IMR-90 (cell line): Measurements from ENCODE around the gene SMARCC2. TPM values are rescaled to one million over a fixed set of nuclear protein-coding genes. Genes with fewer than 3 reads are reported as not detected.

Experiments
- ATAC-seq: fragments of 200-7000 bp; cut with Tn5 transposase; 2 replicates; pipeline ENCODE4 v1.9.1; 2020; ENCODE audit warnings: low read depth, mild to moderate bottlenecking, moderate library complexity
- BruUV-seq: library from RNA; stranded (reverse); fragments of 400-500 nt; replicated peaks from 2 replicates; lab custom pipeline; 2021; lab: Mats Ljungman, UMichigan
- CTCF ChIA-PET: fragments of 300-600 bp; formaldehyde crosslinking; extraction: SDS; loops from one replicate; lab custom pipeline; 2021; ENCODE audit warnings: antibody characterized with exemption; lab: Yijun Ruan, JAX
- POLR2A ChIA-PET: fragments of 300-600 bp; sonication (Branson Sonifier 250); formaldehyde crosslinking; loops from one replicate; lab custom pipeline; 2022; ENCODE audit warnings: antibody characterized with exemption; ENCODE audit not compliant: unreplicated experiment; lab: Charles Lee
- DNase-seq: peaks from one replicate; pipeline ENCODE4 v3.0.0; 2013
- H2AFZ ChIP-seq: replicated peaks from 2 replicates; pipeline ENCODE3; 2013; ENCODE audit warnings: low read length, mild to moderate bottlenecking; ENCODE audit not compliant: poor library complexity
- H2AK5ac ChIP-seq: 2 replicates; pipeline ENCODE4 v1.6.1; 2013; ENCODE audit warnings: low read depth, low read length, inconsistent platforms
- H2AK9ac ChIP-seq: replicated peaks from 2 replicates; pipeline ENCODE3; 2013; ENCODE audit warnings: mild to moderate bottlenecking, low read depth, low read length, moderate library complexity; ENCODE audit not compliant: poor library complexity
- H2BK120ac ChIP-seq: 2 replicates; pipeline ENCODE4 v1.6.1; 2013; ENCODE audit warnings: low read depth, low read length, inconsistent platforms
- H2BK15ac ChIP-seq: 3 replicates; pipeline ENCODE4 v1.6.1; 2013; ENCODE audit warnings: low read depth, low read length, inconsistent platforms
- H2BK20ac ChIP-seq: 2 replicates; pipeline ENCODE4 v1.6.1; 2013; ENCODE audit warnings: low read depth, mild to moderate bottlenecking, inconsistent platforms, low read length, moderate library complexity
- H2BK5ac ChIP-seq: 2 replicates; pipeline ENCODE4 v1.6.1; 2013; ENCODE audit warnings: mild to moderate bottlenecking, low read depth, low read length, inconsistent platforms; ENCODE audit not compliant: poor library complexity, severe bottlenecking
- H3K14ac ChIP-seq: replicated peaks from 2 replicates; pipeline ENCODE4 v1.6.1; 2013; ENCODE audit warnings: low read depth, low read length, inconsistent platforms
- H3K18ac ChIP-seq: 2 replicates; pipeline ENCODE4 v1.6.1; 2013; ENCODE audit warnings: low read depth, low read length, control low read depth
- H3K23ac ChIP-seq: 2 replicates; pipeline ENCODE4 v1.6.1; 2013; ENCODE audit warnings: low read depth, low read length, inconsistent platforms
- H3K27ac ChIP-seq: 2 replicates; pipeline ENCODE4 v1.5.1; 2013; ENCODE audit warnings: mild to moderate bottlenecking, control low read depth, low read length; ENCODE audit not compliant: insufficient read depth
- H3K27me3 ChIP-seq: 2 replicates; pipeline ENCODE4 v1.6.1; 2013; ENCODE audit warnings: low read length; ENCODE audit not compliant: control insufficient read depth, insufficient read depth
- H3K36me3 ChIP-seq: 2 replicates; pipeline ENCODE4 v1.6.1; 2013; ENCODE audit warnings: low read length, mixed read lengths; ENCODE audit not compliant: control insufficient read depth, insufficient read depth
- H3K4ac ChIP-seq: 2 replicates; pipeline ENCODE4 v1.6.1; 2013; ENCODE audit warnings: low read depth, low read length, inconsistent platforms
- H3K4me1 ChIP-seq: 2 replicates; pipeline ENCODE4 v1.6.1; 2013; ENCODE audit warnings: low read length, mixed read lengths; ENCODE audit not compliant: control insufficient read depth, insufficient read depth
- H3K4me2 ChIP-seq: 2 replicates; pipeline ENCODE4 v1.6.1; 2013; ENCODE audit warnings: low read depth, mild to moderate bottlenecking, control low read depth, low read length, moderate library complexity
- H3K4me3 ChIP-seq: 2 replicates; pipeline ENCODE4 v1.5.1; 2013; ENCODE audit warnings: low read depth, mild to moderate bottlenecking, control low read depth, low read length, moderate library complexity; ENCODE audit not compliant: insufficient read depth
- H3K56ac ChIP-seq: 2 replicates; pipeline ENCODE4 v1.6.1; 2013; ENCODE audit warnings: low read length, inconsistent platforms; ENCODE audit not compliant: insufficient read depth; ENCODE audit errors: extremely low read depth
- H3K79me1 ChIP-seq, 2 experiments: 2 replicates each; pipeline ENCODE4 v1.6.1; 2013; ENCODE audit warnings: low read length in 2 of 2, inconsistent platforms in 1 of 2, low read depth in 1 of 2
- H3K9ac ChIP-seq: 2 replicates; pipeline ENCODE4 v1.6.1; 2013; ENCODE audit warnings: low read depth, low read length, control low read depth
- H3K9me1 ChIP-seq: 2 replicates; pipeline ENCODE4 v1.6.1; 2013; ENCODE audit warnings: low read length, inconsistent platforms; ENCODE audit not compliant: insufficient read depth
- H3K9me3 ChIP-seq: 2 replicates; pipeline ENCODE4 v1.6.1; 2013; ENCODE audit warnings: low read length; ENCODE audit not compliant: control insufficient read depth, insufficient read depth
- H4K20me1 ChIP-seq: 2 replicates; pipeline ENCODE4 v1.6.1; 2013; ENCODE audit warnings: low read length, inconsistent platforms; ENCODE audit not compliant: insufficient read depth
- H4K5ac ChIP-seq: 2 replicates; pipeline ENCODE4 v1.6.1; 2013; ENCODE audit warnings: mild to moderate bottlenecking, low read depth, low read length, control low read depth
- H4K8ac ChIP-seq, 2 experiments: 2 replicates each; pipeline ENCODE4 v1.6.1; 2013; ENCODE audit warnings: low read depth in 2 of 2, low read length in 2 of 2, control low read depth in 1 of 2, inconsistent platforms in 1 of 2
- H4K91ac ChIP-seq: 2 replicates; pipeline ENCODE4 v1.6.1; 2013; ENCODE audit warnings: low read depth, low read length, inconsistent platforms; ENCODE audit not compliant: insufficient read depth
- CHD1 ChIP-seq: IDR thresholded peaks from 2 replicates; pipeline ENCODE4 v1.6.1; 2012; ENCODE audit warnings: low read depth, low read length, improper control_type of control experiment
- FOS ChIP-seq: fragments of 150-350 bp; IDR thresholded peaks from 2 replicates; pipeline ENCODE4 v1.6.1; 2016; ENCODE audit warnings: low read depth, low read length
- WGBS, 2 experiments: methylation state at CpG; one replicate each; pipeline versions ENCODE4 v1.1.5 to v1.1.7; 2013; ENCODE audit warnings: missing lambda C conversion rate in 2 of 2; ENCODE audit not compliant: insufficient read length in 1 of 2; ENCODE audit errors: extremely low coverage in 2 of 2; 5-methylcytosine and 5-hydroxymethylcytosine counted together
- dilution Hi-C: fragments of 300-500 bp; cut with HindIII; formaldehyde crosslinking; loops from one replicate; pipeline ENCODE4 v1.14.3; 2018; ENCODE audit warnings: low sequenced_read_pairs; ENCODE audit not compliant: unreplicated experiment
- in situ Hi-C: fragments of 300-500 bp; cut with MboI; formaldehyde crosslinking; loops from 3 replicates; pipeline ENCODE4 v1.14.3; 2019; ENCODE audit warnings: low sequenced_read_pairs, inconsistent platforms, mixed read lengths
- intact Hi-C: fragments of 100-400 bp; cut with micrococcal nuclease; formaldehyde crosslinking; loops from 2 replicates; pipeline ENCODE4 v1.10.0; 2022
- polyA plus RNA-seq, 3 experiments: library from polyadenylated mRNA; depleted of rRNA; stranded (reverse); fragments of >200 nt; gene quantifications; 2 replicates each; pipeline ENCODE4 v1.2.3, GENCODE V29; 2012; ENCODE audit warnings: low replicate concordance in 1 of 3
- total RNA-seq: library from RNA; depleted of rRNA; stranded (reverse); fragments of >200 nt; gene quantifications from 2 replicates; pipeline ENCODE4 v1.2.3, GENCODE V29; 2012

The SMARCC2 gene
- total and polyA plus RNA-seq, 2 of the 4 experiments (the other 2 are of a cell fraction): 42.3 to 43.8 TPM

DNA sequence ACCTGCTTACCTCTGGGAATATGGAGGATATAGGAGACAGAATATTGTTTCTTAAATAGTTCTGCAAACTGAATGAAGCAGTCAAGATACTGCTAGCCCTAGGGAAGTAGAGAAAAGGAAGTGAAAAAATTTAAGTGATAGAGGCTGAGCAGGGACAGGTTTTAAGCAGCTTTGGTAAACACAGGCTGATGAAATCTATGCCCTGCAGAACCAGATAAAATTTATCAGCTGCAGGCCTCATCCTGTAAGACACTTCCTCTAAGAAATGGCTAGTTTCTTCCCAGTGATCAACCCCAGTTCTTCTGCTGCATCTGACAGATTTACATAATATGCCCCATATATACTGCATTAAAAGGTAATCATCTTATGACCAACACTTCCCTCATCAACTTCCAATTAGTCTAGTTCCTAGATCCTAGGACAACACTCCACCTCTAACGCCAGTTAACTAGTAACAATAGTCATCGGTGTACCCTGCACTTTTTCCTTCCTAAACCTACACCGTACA lies 62.5 kb downstream of the SMARCC2 start:
- no peak overlapping the region for H3K4me3 ChIP-seq
- H2BK120ac ChIP-seq: 0 out of 2 replicates have a peak overlapping the region, but pooled peaks have one; percentile 37
- no peak overlapping the region for H3K56ac ChIP-seq
- no peaks in the 10 kb centered on the region for H3K9me1 ChIP-seq
- no peak overlapping the region for H2BK20ac ChIP-seq
- peak overlapping the region; percentile 75 for H3K4me2 ChIP-seq
- DNase-seq (no peak), ATAC-seq (no peak)
- H3K79me1 ChIP-seq: peaks cover 40 to 73% of the 10 kb centered on the region in 2 experiments
- 0 out of 2 replicates have a peak overlapping the region, but pooled peaks have one; percentile 20 for H3K27ac ChIP-seq
- H2BK15ac ChIP-seq: peak overlapping the region; percentile 31; the same call in 1 of the 3 replicates
- H3K18ac ChIP-seq: no peak overlapping the region
- H4K91ac ChIP-seq: peak overlapping the region; percentile 52; the same call in 1 of the 2 replicates
- no peak overlapping the region for H2AFZ ChIP-seq
- ChIA-PET CTCF (interaction anchor here (0.7 to 1.3 kb wide), 4 partner anchors 9 to 62 kb away, joined by 3 to 4 read pairs (median 4); partner anchors contain the start of genes PA2G4, SMARCC2 and ZC3H10), POLR2A (interaction anchor here (1.9 kb wide), 1 partner anchor 9 kb away, joined by 5 read pairs; the partner anchor contains the start of gene ZC3H10)
- H3K14ac ChIP-seq: peak overlapping the region; percentile 40; the same call in 1 of the 2 replicates
- H4K20me1 ChIP-seq: no peaks in the 10 kb centered on the region
- peak overlapping the region; percentile 28; the same call in 1 of the 2 replicates for H3K9ac ChIP-seq
- peaks cover 6% of the 10 kb centered on the region; the same call in 1 of the 2 replicates for H3K4me1 ChIP-seq
- intact Hi-C loops (loop anchor here (2.0 kb wide), 2 partner anchors 32 to 62 kb away; partner anchors contain the start of genes MYL6 and SMARCC2), dilution Hi-C loops (no loop called here), in situ Hi-C loops (loop anchor here (5.0 kb wide), 1 partner anchor 61 kb away; the partner anchor contains the start of gene SMARCC2)
- peak overlapping the region; percentile 86 for H2AK9ac ChIP-seq
- H2BK5ac ChIP-seq: peak overlapping the region; percentile 39
- TF ChIP-seq CHD1 (no peak), FOS (no peak)
- peak overlapping the region; percentile 97; the same call in 1 of the 2 replicates for H2AK5ac ChIP-seq
- no peaks in the 10 kb centered on the region for H3K27me3 ChIP-seq
- H3K36me3 ChIP-seq: peaks cover 15% of the 10 kb centered on the region
- peak overlapping the region; percentile 71 for H3K4ac ChIP-seq
- H4K5ac ChIP-seq: peak overlapping the region; percentile 39; the same call in 1 of the 2 replicates
- BruUV-seq: no TSS peak
- peak overlapping the region; percentile 8 to 72; a peak in 2 of 4 replicates for H4K8ac ChIP-seq
- H3K9me3 ChIP-seq: no peaks in the 10 kb centered on the region
- WGBS, 2 experiments: 75% methylated on average over 2 of the region's 3 CpGs; no CpG with 5 or more reads in 1 of the 2 experiments
- peak overlapping the region; percentile 60; the same call in 1 of the 2 replicates for H3K23ac ChIP-seq
